ENCODE measurements around the gene SIPA1L3. TPM values are rescaled to one million over a fixed set of nuclear protein-coding genes. Genes with fewer than 3 reads are reported as not detected.

The SIPA1L3 gene
- total and polyA plus RNA-seq, 12 donors = 2.2 to 24.1 (median 11.8) TPM

DNA sequence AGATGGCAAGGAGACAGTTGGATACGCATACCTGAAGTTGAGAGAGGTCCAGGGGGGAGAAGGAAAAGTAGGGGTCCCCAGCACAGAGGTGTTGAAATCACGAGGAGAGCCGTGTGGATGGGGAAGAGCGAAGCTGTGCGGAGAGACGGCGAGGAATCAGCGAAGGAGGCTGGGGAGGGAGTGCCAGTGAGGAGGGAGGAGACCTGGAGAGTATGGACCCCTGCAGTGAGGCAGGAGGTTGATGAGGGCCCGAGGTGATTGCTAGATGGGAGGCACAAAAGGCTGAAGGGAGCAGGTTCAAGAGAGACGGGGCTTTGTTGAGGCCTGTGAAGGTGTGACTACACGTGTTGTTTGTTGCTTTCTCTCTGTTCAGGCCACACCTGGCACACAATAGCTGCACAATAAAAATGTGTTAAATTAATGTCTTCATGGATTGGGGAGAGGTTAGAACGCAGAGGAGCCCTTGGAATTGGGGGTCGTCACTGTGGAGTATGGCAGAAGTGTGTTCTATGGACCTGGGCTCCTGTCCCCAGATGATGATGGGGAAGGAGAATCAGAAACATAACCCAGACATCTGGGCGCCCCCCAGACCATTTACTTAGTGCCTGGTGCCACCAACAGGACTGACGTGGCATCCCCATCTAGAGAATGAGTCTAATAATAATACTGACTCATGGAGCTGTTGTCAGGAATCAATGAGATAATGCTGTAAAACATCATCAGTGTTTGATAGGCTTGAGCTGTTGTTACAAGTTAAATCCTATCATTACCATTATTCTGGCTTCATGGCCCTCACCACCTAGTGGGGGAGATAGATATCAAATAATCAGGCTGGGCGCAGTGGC, 137.5 kb downstream of the SIPA1L3 start:
- Histone ChIP-seq H3K27me3 (no peaks in the 10 kb centered on the region), H3K36me3 (replicated peaks in 1 of 2) (no peaks in the 10 kb centered on the region), H3K4me3 (no peak overlapping the region), H3K4me1 (replicated peaks in 1 of 2) (no peaks in the 10 kb centered on the region), H3K9me3 (replicated peaks in 1 of 3) (no peaks in the 10 kb centered on the region), H3K27ac (no peak overlapping the region)
- WGBS, 4 donors = 92 to 94% (median 93%) methylated on average over 16 of the region's 16 CpGs
- DNase-seq = no peak
- TF ChIP-seq, protein P1, sequence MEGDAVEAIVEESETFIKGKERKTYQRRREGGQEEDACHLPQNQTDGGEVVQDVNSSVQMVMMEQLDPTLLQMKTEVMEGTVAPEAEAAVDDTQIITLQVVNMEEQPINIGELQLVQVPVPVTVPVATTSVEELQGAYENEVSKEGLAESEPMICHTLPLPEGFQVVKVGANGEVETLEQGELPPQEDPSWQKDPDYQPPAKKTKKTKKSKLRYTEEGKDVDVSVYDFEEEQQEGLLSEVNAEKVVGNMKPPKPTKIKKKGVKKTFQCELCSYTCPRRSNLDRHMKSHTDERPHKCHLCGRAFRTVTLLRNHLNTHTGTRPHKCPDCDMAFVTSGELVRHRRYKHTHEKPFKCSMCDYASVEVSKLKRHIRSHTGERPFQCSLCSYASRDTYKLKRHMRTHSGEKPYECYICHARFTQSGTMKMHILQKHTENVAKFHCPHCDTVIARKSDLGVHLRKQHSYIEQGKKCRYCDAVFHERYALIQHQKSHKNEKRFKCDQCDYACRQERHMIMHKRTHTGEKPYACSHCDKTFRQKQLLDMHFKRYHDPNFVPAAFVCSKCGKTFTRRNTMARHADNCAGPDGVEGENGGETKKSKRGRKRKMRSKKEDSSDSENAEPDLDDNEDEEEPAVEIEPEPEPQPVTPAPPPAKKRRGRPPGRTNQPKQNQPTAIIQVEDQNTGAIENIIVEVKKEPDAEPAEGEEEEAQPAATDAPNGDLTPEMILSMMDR (IDR thresholded peaks at IDR 0.05) = no peak
- no peak for TF ChIP-seq POLR2A (IDR thresholded peaks at IDR 0.05)
- intact Hi-C loops (cut with DNase I) = no loop called here

DNA sequence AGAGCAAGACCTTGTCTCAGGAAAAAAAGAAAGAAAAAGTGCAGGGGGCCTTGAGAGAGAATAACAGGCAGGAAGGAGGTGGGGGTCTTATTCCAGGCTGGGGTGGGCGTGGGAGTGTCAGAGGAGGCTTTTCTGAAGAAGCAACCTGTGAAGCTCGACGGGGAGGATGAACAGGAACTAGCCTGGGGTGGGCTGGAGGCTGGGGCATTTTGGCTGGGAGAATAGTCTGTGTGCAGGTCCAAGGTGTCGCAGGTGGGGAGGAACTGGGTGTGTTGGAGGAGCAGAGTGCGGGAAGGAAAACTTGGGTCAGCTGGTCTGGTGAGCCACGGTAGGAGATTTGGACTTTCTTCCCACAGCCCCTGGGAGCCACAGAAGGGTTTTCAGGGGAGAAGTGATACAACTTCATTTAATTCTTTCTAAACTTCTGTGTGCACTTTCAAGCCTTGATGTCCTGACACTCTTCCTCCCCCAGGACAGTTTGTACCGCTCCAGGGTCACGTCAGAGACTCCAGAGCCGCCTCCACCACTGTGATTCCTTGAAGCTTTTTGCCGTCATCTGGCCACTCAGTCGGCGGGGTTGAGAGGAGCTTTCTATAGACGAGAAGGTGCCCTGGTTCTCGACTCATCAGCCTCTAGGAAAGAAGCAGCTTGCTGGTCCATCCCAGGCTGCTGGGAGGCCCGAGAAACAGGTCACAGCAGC, 138.7 kb downstream of the SIPA1L3 start:
- Histone ChIP-seq H3K27ac (no peak overlapping the region), H3K27me3 (no peaks in the 10 kb centered on the region), H3K4me3 (no peak overlapping the region), H3K36me3 (replicated peaks in 1 of 2) (no peaks in the 10 kb centered on the region), H3K4me1 (replicated peaks in 1 of 2) (no peaks in the 10 kb centered on the region), H3K9me3 (replicated peaks in 1 of 3) (no peaks in the 10 kb centered on the region)
- intact Hi-C loops (cut with DNase I) = no loop called here
- TF ChIP-seq, protein P1 (IDR thresholded peaks at IDR 0.05) = no peak
- DNase-seq = no peak
- WGBS, 4 donors = 84 to 87% (median 86%) methylated on average over 12 to 15 of the region's 15 CpGs

DNA sequence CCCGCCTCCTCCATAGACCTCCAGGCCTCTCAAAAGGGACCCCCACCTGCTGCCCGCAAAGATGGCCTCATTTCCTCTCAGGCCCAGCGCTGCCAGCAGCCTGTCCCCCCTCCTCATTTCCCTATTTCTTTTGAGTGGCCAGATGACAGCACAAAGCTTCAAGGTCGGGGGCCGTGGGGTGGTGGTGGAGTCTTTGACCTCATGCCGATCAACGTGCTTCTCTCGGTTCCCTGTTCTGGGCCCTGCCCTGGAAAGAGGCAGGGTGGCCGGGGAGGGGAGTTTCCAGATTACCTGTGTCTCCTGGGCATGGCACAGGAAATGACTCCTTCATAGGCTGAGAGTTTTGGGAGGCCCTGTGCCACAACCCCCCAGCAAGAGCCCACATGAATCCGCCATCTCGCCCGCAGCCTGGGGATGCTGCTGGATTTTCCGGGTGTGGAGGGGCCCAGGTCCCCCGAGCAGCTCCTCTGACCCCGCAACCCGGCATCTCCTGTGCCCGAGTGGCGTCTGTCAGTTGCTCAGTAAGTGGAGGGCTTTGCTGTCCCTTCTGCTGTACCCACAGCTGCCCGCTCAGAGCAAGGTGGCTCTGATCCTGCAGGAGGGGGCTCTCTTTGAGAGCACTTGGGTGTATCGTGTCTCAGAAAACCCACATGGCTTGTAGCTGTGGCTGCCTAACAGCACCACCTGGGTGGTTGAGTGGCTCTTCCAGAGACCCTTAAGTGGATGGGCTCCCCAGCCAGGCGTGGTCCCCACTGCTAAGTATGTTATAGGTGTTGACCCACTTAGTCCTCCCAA, 139.4 kb downstream of the SIPA1L3 start:
- Histone ChIP-seq H3K36me3 (replicated peaks in 1 of 2) (no peaks in the 10 kb centered on the region), H3K4me3 (no peak overlapping the region), H3K4me1 (replicated peaks in 1 of 2) (no peaks in the 10 kb centered on the region), H3K27ac (no peak overlapping the region), H3K9me3 (replicated peaks in 1 of 3) (no peaks in the 10 kb centered on the region), H3K27me3 (no peaks in the 10 kb centered on the region)
- 61 to 91% (median 88%) methylated on average over 5 to 21 of the region's 21 CpGs for WGBS, 4 donors
- DNase-seq = no peak
- TF ChIP-seq, protein P1 (IDR thresholded peaks at IDR 0.05) = no peak
- TF ChIP-seq POLR2A (IDR thresholded peaks at IDR 0.05) = no peak
- intact Hi-C loops (cut with DNase I) = no loop called here

DNA sequence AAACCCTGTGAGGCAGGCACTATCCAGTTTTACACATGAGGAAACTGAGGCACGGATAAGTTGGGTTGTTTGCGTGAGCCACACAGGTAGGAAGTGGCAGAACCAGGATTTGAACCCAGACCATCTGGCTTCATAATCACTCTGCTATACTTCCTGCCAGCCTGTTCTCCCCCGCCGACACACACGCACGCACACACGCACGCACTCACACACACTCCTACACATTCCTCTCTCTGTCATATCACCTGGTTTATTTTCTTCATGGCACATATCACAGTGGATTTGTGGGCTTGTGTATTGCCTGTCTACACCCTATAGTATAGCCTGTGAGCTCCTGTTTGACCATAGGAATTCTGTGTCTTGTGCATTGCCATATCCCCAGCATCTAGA, 140.0 kb downstream of the SIPA1L3 start:
- no peaks in the 10 kb centered on the region for H3K9me3 ChIP-seq (replicated peaks in 1 of 3)
- H3K4me3 ChIP-seq = no peak overlapping the region
- H3K36me3 ChIP-seq (replicated peaks in 1 of 2) = no peaks in the 10 kb centered on the region
- intact Hi-C loops (cut with DNase I) = no loop called here
- no peaks in the 10 kb centered on the region for H3K27me3 ChIP-seq
- H3K27ac ChIP-seq = no peak overlapping the region
- WGBS, 4 donors = 89 to 93% (median 91%) methylated on average over 8 of the region's 8 CpGs
- no peaks in the 10 kb centered on the region for H3K4me1 ChIP-seq (replicated peaks in 1 of 2)
- TF ChIP-seq POLR2A (IDR thresholded peaks at IDR 0.05) = no peak
- TF ChIP-seq, protein P1 (IDR thresholded peaks at IDR 0.05) = no peak
- DNase-seq = no peak

Measured in adrenal gland (tissue), 12 donors.